SK-N-SH (cell line): ENCODE results near the gene SLC6A11. TPM values are rescaled to one million over a fixed set of nuclear protein-coding genes. Genes with fewer than 3 reads are reported as not detected.

Experiments used
- CTCF ChIA-PET: fragments of 300-600, 350-600 bp; formaldehyde crosslinking; extraction: SDS; loops from one replicate; lab custom pipeline; 2021; lab: Yijun Ruan, JAX
- POLR2A ChIA-PET: fragments of 350-600 bp; sonication (Branson Sonifier 250); formaldehyde crosslinking; extraction: SDS; loops from one replicate; lab custom pipeline; 2020; ENCODE audit warnings: antibody characterized with exemption, inconsistent platforms; lab: Yijun Ruan, JAX
- DNase-seq: peaks from one replicate; pipeline ENCODE4 v3.0.0; 2012
- H2AFZ ChIP-seq: fragments of 200-600 bp; sonication (generic); 2 replicates; pipeline ENCODE4 v1.8.1; 2016; ENCODE audit warnings: antibody characterized with exemption, mild to moderate bottlenecking, low read depth
- H3F3A ChIP-seq: fragments of 200-600 bp; sonication (generic); replicated peaks from 2 replicates; pipeline ENCODE3; 2016; ENCODE audit warnings: antibody characterized with exemption, mild to moderate bottlenecking; ENCODE audit not compliant: insufficient read depth
- H3K27ac ChIP-seq, 2 experiments: fragments of 200-500 bp in 1 of 2; fragments of 200-600 bp in 1 of 2; sonication (Bioruptor generic) in 1 of 2; sonication (generic), shearing (Covaris generic) in 1 of 2; 2 replicates each; pipeline versions ENCODE4 v1.5.1 to v1.6.1; 2014 to 2016; ENCODE audit warnings: low read depth in 2 of 2, inconsistent platforms in 1 of 2, low read length in 1 of 2, mild to moderate bottlenecking in 1 of 2, mixed read lengths in 1 of 2
- H3K27me3 ChIP-seq: fragments of 200-600 bp; sonication (generic), shearing (Covaris generic); 2 replicates; pipeline ENCODE4 v1.6.1; 2016; ENCODE audit warnings: mixed run types; ENCODE audit not compliant: insufficient read depth
- H3K36me3 ChIP-seq, 2 experiments: fragments of 200-500 bp in 1 of 2; fragments of 200-600 bp in 1 of 2; sonication (Bioruptor generic) in 1 of 2; sonication (generic) in 1 of 2; replicated peaks in 1 of 2; 2 replicates each; pipeline versions ENCODE3 to v1.5.1; 2014 to 2016; ENCODE audit warnings: low read length in 1 of 2, mild to moderate bottlenecking in 1 of 2; ENCODE audit not compliant: insufficient read depth in 2 of 2, control insufficient read depth in 1 of 2
- H3K4me1 ChIP-seq, 2 experiments: fragments of 200-500 bp in 1 of 2; fragments of 200-600 bp in 1 of 2; sonication (Bioruptor generic) in 1 of 2; sonication (generic), shearing (Covaris generic) in 1 of 2; 2 replicates each; pipeline versions ENCODE4 v1.5.1 to v1.6.1; 2014 to 2016; ENCODE audit warnings: low read depth in 1 of 2, low read length in 1 of 2, mixed run types in 1 of 2; ENCODE audit not compliant: insufficient read depth in 2 of 2, control insufficient read depth in 1 of 2
- H3K4me2 ChIP-seq: fragments of 200-600 bp; sonication (generic), shearing (Covaris generic); 2 replicates; pipeline ENCODE4 v1.6.1; 2017; ENCODE audit warnings: mixed run types
- H3K4me3 ChIP-seq, 2 experiments: fragments of 200-500 bp in 1 of 2; fragments of 200-600 bp in 1 of 2; sonication (Bioruptor generic) in 1 of 2; sonication (generic), shearing (Covaris generic) in 1 of 2; 2 replicates each; pipeline versions ENCODE4 v1.5.1 to v1.8.1; 2014 to 2016; ENCODE audit warnings: low read depth in 2 of 2, inconsistent platforms in 1 of 2, low read length in 1 of 2, mild to moderate bottlenecking in 1 of 2, mixed read lengths in 1 of 2, moderate library complexity in 1 of 2
- H3K79me2 ChIP-seq: fragments of 200-600 bp; sonication (generic); 2 replicates; pipeline ENCODE4 v1.8.1; 2017; ENCODE audit warnings: mild to moderate bottlenecking; ENCODE audit not compliant: insufficient read depth
- H3K9ac ChIP-seq: fragments of 200-600 bp; sonication (generic); 2 replicates; pipeline ENCODE4 v1.6.1; 2017; ENCODE audit warnings: mixed run types
- H3K9me2 ChIP-seq: fragments of 200-600 bp; sonication (generic); 2 replicates; pipeline ENCODE4 v1.6.1; 2017; ENCODE audit warnings: mixed run types
- H3K9me3 ChIP-seq: fragments of 200-600 bp; sonication (generic); 2 replicates; pipeline ENCODE4 v1.6.1; 2017; ENCODE audit warnings: mixed run types, mild to moderate bottlenecking, moderate library complexity
- H4K20me1 ChIP-seq: fragments of 200-600 bp; sonication (generic); 2 replicates; pipeline ENCODE4 v1.6.1; 2017; ENCODE audit warnings: mild to moderate bottlenecking, mixed run types; ENCODE audit not compliant: insufficient read depth
- CHD2 ChIP-seq: fragments of 150-350 bp; IDR thresholded peaks from 2 replicates; pipeline ENCODE4 v1.6.1; 2018; ENCODE audit warnings: low read length; ENCODE audit not compliant: partially characterized antibody
- CTCF ChIP-seq: fragments of 200-600 bp; sonication (generic); IDR thresholded peaks from 2 replicates; pipeline ENCODE4 v1.6.1; 2017; ENCODE audit warnings: antibody characterized with exemption, mild to moderate bottlenecking, moderate library complexity
- ELF1 ChIP-seq: IDR thresholded peaks from 2 replicates; pipeline ENCODE4 v1.4.0; 2012
- FOSL2 ChIP-seq: IDR thresholded peaks from 2 replicates; pipeline ENCODE4 v1.4.0; 2012; ENCODE audit warnings: low read depth, mild to moderate bottlenecking, moderate library complexity, borderline replicate concordance
- FOXJ3 ChIP-seq: sonication (generic); formaldehyde crosslinking; IDR thresholded peaks from 2 replicates; pipeline ENCODE4 v1.5.1; 2020; ENCODE audit warnings: mild to moderate bottlenecking, missing genetic modification reagents
- FOXM1 ChIP-seq: IDR thresholded peaks from 2 replicates; pipeline ENCODE4 v1.4.0; 2012; ENCODE audit warnings: low read depth, mild to moderate bottlenecking
- IRF3 ChIP-seq: fragments of 150-350 bp; IDR thresholded peaks from 2 replicates; pipeline ENCODE4 v1.6.1; 2016; ENCODE audit warnings: mild to moderate bottlenecking, low read depth, low read length
- MAX ChIP-seq: IDR thresholded peaks from 2 replicates; pipeline ENCODE4 v1.4.0; 2012; ENCODE audit warnings: low read depth
- MEF2A ChIP-seq: IDR thresholded peaks from 2 replicates; pipeline ENCODE4 v1.4.0; 2012; ENCODE audit warnings: low read depth, borderline replicate concordance
- MXI1 ChIP-seq: IDR thresholded peaks from 2 replicates; pipeline ENCODE4 v1.6.1; 2012; ENCODE audit warnings: mild to moderate bottlenecking, low read depth, low read length, improper control_type of control experiment
- NRF1 ChIP-seq: IDR thresholded peaks from 2 replicates; pipeline ENCODE4 v1.6.1; 2012; ENCODE audit warnings: low read depth, mild to moderate bottlenecking, low read length
- PBX3 ChIP-seq: IDR thresholded peaks from 2 replicates; pipeline ENCODE4; 2012
- RCOR1 ChIP-seq: fragments of 150-350 bp; IDR thresholded peaks from 2 replicates; pipeline ENCODE4 v1.6.1; 2017; ENCODE audit warnings: antibody characterized with exemption, low read length
- RXRA ChIP-seq: IDR thresholded peaks from 2 replicates; pipeline ENCODE4 v1.4.0; 2012; ENCODE audit warnings: low read depth, mild to moderate bottlenecking, borderline replicate concordance
- TAF1 ChIP-seq: IDR thresholded peaks from 2 replicates; pipeline ENCODE4 v1.6.1; 2012; ENCODE audit warnings: low read depth, mild to moderate bottlenecking, low read length, moderate library complexity, borderline replicate concordance
- TEAD4 ChIP-seq: IDR thresholded peaks from 2 replicates; pipeline ENCODE4 v1.4.0; 2012; ENCODE audit warnings: mild to moderate bottlenecking, borderline replicate concordance; ENCODE audit not compliant: insufficient read depth
- USF1 ChIP-seq: IDR thresholded peaks from 2 replicates; pipeline ENCODE4 v1.4.0; 2012; ENCODE audit warnings: low read depth, borderline replicate concordance
- YY1 ChIP-seq: IDR thresholded peaks from 2 replicates; pipeline ENCODE4 v1.4.0; 2012; ENCODE audit warnings: low read depth, mild to moderate bottlenecking
- ZBTB33 ChIP-seq: IDR thresholded peaks from 2 replicates; pipeline ENCODE4 v1.4.0; 2012; ENCODE audit warnings: low read depth, borderline replicate concordance
- WGBS: methylation state at CpG from one replicate; pipeline ENCODE4 v1.1.6; 2017; ENCODE audit warnings: low lambda C conversion rate; 5-methylcytosine and 5-hydroxymethylcytosine counted together
- polyA plus RNA-seq, 3 experiments: library from polyadenylated mRNA; depleted of rRNA; stranded (reverse); fragments of >200 nt; gene quantifications; 2 replicates each; pipeline ENCODE4 v1.2.3, GENCODE V29; 2012

The SLC6A11 gene
- polyA plus RNA-seq, 1 of the 3 experiments (the other 2 are of a cell fraction), result 0.03 TPM

GRCh38 chr3:10845839-10846656 lies 30.0 kb downstream of the SLC6A11 start:
- WGBS, result 38% methylated on average over 2 of the region's 5 CpGs
- Histone ChIP-seq H3F3A (no peaks in the 10 kb centered on the region), H2AFZ (no peak overlapping the region), H3K27me3 (no peaks in the 10 kb centered on the region), H3K9me3 (no peaks in the 10 kb centered on the region), H3K9ac (no peak overlapping the region), H3K79me2 (no peaks in the 10 kb centered on the region), H4K20me1 (no peaks in the 10 kb centered on the region), H3K36me3 (no peaks in the 10 kb centered on the region), H3K27ac (no peak overlapping the region)
- POLR2A ChIA-PET, result no interaction called here
- TF ChIP-seq ELF1 (no peak), TAF1 (no peak), YY1 (no peak), USF1 (no peak), NRF1 (no peak), RCOR1 (no peak), FOSL2 (no peak), CHD2 (no peak), IRF3 (no peak), ZBTB33 (no peak), MXI1 (no peak), MEF2A (no peak), RXRA (no peak), MAX (no peak), FOXJ3 (CRISPR knock-in tag) (no peak), PBX3 (no peak), FOXM1 (no peak), TEAD4 (no peak), CTCF (no peak)
- TF ChIP-seq, all 33 proteins: peak for 0
- Histone ChIP-seq H3K4me3 (no peak overlapping the region), H3K9me2 (no peaks in the 10 kb centered on the region), H3K4me2 (no peak overlapping the region), H3K4me1 (no peaks in the 10 kb centered on the region; a peak in 1 of 4 replicates)
- DNase-seq, result no peak
- CTCF ChIA-PET, result no interaction called here
